MM.1S (cell line): Measurements from ENCODE around the gene CYREN.

Experiments used
- DNase-seq: peaks from one replicate; pipeline ENCODE4 v3.0.0-alpha.2; 2015
- H2AFZ ChIP-seq: fragments of 300-600 bp; sonication (generic); 2 replicates; pipeline ENCODE4 v1.6.0; 2016; ENCODE audit warnings: antibody characterized with exemption, low read length
- H3F3A ChIP-seq: fragments of 300-600 bp; sonication (generic); 2 replicates; pipeline ENCODE4 v1.6.1; 2016; ENCODE audit warnings: mild to moderate bottlenecking, antibody characterized with exemption, low read length, moderate library complexity, mixed read lengths; ENCODE audit not compliant: insufficient read depth
- H3K27ac ChIP-seq: fragments of 300-600 bp; sonication (generic); 2 replicates; pipeline ENCODE4 v1.5.1; 2016; ENCODE audit warnings: mild to moderate bottlenecking, low read length
- H3K27me3 ChIP-seq: fragments of 300-600 bp; sonication (generic); replicated peaks from 2 replicates; pipeline ENCODE4 v1.6.0; 2016; ENCODE audit warnings: low read length; ENCODE audit not compliant: insufficient read depth
- H3K36me3 ChIP-seq: fragments of 300-600 bp; sonication (generic); replicated peaks from 2 replicates; pipeline ENCODE4 v1.6.1; 2016; ENCODE audit warnings: mild to moderate bottlenecking, low read length, mixed read lengths; ENCODE audit not compliant: insufficient read depth
- H3K4me1 ChIP-seq: fragments of 300-600 bp; sonication (generic); 2 replicates; pipeline ENCODE4 v1.6.1; 2016; ENCODE audit warnings: low read length, mixed read lengths
- H3K4me2 ChIP-seq: fragments of 300-600 bp; sonication (generic); 2 replicates; pipeline ENCODE4 v1.6.0; 2016; ENCODE audit warnings: low read depth, low read length
- H3K4me3 ChIP-seq: fragments of 300-600 bp; sonication (generic); 2 replicates; pipeline ENCODE4 v1.5.1; 2016; ENCODE audit warnings: low read length, mixed read lengths
- H3K79me2 ChIP-seq: fragments of 300-600 bp; sonication (generic); 2 replicates; pipeline ENCODE4 v1.6.1; 2016; ENCODE audit warnings: mixed run types, low read length, mixed read lengths
- H3K9ac ChIP-seq: fragments of 300-600 bp; sonication (generic); 2 replicates; pipeline ENCODE4 v1.6.1; 2016; ENCODE audit warnings: low read length, mixed read lengths
- H3K9me2 ChIP-seq: fragments of 300-600 bp; sonication (generic); replicated peaks from 2 replicates; pipeline ENCODE4 v1.6.1; 2016; ENCODE audit warnings: mild to moderate bottlenecking, low read length, mixed read lengths; ENCODE audit not compliant: insufficient read depth
- H3K9me3 ChIP-seq: fragments of 300-600 bp; sonication (generic); replicated peaks from 2 replicates; pipeline ENCODE4 v1.6.1; 2016; ENCODE audit warnings: mild to moderate bottlenecking, low read length, mixed read lengths; ENCODE audit not compliant: insufficient read depth
- H4K20me1 ChIP-seq: fragments of 300-600 bp; sonication (generic); 2 replicates; pipeline ENCODE4 v1.6.1; 2016; ENCODE audit warnings: mild to moderate bottlenecking, low read length, moderate library complexity, mixed read lengths; ENCODE audit not compliant: insufficient read depth
- EZH2 ChIP-seq: fragments of 300-600 bp; sonication (generic); optimal IDR thresholded peaks from 2 replicates; pipeline ENCODE3; 2017; ENCODE audit warnings: low read depth, mild to moderate bottlenecking, antibody characterized with exemption, low read length, mixed read lengths
- EZH2phosphoT487 ChIP-seq: fragments of 300-600 bp; sonication (generic); IDR thresholded peaks from 2 replicates; pipeline ENCODE4 v1.6.1; 2018; ENCODE audit warnings: antibody characterized with exemption, low read length
- TF ChIP-seq, protein P1 (sequence below): fragments of 300-600 bp; sonication (generic); IDR thresholded peaks from 2 replicates; pipeline ENCODE4 v1.5.1; 2016; ENCODE audit warnings: antibody characterized with exemption, low read length, mixed read lengths

Gene CYREN

GRCh38 chr7:135151132-135151531, 19.4 kb downstream of the CYREN start:
- Histone ChIP-seq H4K20me1 (no peaks in the 10 kb centered on the region), H3K9me2 (no peaks in the 10 kb centered on the region), H3K4me3 (no peak overlapping the region), H3F3A (peaks cover 30% of the 10 kb centered on the region), H3K27ac (no peak overlapping the region), H3K4me1 (peaks cover 29% of the 10 kb centered on the region), H3K4me2 (peak overlapping the region; percentile 1; the same call in 1 of the 2 replicates), H3K36me3 (no peaks in the 10 kb centered on the region), H3K79me2 (peaks cover 65% of the 10 kb centered on the region), H3K9ac (no peak overlapping the region), H3K9me3 (no peaks in the 10 kb centered on the region), H2AFZ (no peak overlapping the region), H3K27me3 (no peaks in the 10 kb centered on the region)
- TF ChIP-seq EZH2phosphoT487 (no peak), EZH2 (no peak)
- TF ChIP-seq, protein P1, sequence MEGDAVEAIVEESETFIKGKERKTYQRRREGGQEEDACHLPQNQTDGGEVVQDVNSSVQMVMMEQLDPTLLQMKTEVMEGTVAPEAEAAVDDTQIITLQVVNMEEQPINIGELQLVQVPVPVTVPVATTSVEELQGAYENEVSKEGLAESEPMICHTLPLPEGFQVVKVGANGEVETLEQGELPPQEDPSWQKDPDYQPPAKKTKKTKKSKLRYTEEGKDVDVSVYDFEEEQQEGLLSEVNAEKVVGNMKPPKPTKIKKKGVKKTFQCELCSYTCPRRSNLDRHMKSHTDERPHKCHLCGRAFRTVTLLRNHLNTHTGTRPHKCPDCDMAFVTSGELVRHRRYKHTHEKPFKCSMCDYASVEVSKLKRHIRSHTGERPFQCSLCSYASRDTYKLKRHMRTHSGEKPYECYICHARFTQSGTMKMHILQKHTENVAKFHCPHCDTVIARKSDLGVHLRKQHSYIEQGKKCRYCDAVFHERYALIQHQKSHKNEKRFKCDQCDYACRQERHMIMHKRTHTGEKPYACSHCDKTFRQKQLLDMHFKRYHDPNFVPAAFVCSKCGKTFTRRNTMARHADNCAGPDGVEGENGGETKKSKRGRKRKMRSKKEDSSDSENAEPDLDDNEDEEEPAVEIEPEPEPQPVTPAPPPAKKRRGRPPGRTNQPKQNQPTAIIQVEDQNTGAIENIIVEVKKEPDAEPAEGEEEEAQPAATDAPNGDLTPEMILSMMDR: no peak
- DNase-seq: no peak

- TF ChIP-seq EZH2 (no peak), EZH2phosphoT487 (no peak)
- TF ChIP-seq, protein P1: no peak
- Histone ChIP-seq H3F3A (peaks cover 30% of the 10 kb centered on the region), H3K4me2 (peak overlapping the region; percentile 84; the same call in 1 of the 2 replicates), H3K36me3 (no peaks in the 10 kb centered on the region), H4K20me1 (no peaks in the 10 kb centered on the region), H3K27ac (no peak overlapping the region), H2AFZ (no peak overlapping the region), H3K9ac (no peak overlapping the region; the same call in 1 of the 2 replicates), H3K27me3 (no peaks in the 10 kb centered on the region), H3K9me2 (no peaks in the 10 kb centered on the region), H3K9me3 (no peaks in the 10 kb centered on the region), H3K79me2 (peaks cover 56% of the 10 kb centered on the region), H3K4me1 (peaks cover 34% of the 10 kb centered on the region), H3K4me3 (peak overlapping the region; percentile 73; the same call in 1 of the 2 replicates)
- DNase-seq: no peak
These were observed 20.3 kb downstream of the CYREN start for GRCh38 chr7:135150072-135150782.

GRCh38 chr7:135147899-135148721, 22.4 kb downstream of the CYREN start, which contains the start of gene TMEM140:
Gene TMEM140, plus strand, starts transcription at chr7:135148072. Its CDS starts 16,370 bp downstream, at chr7:135164442.
- no peaks in the 10 kb centered on the region for H3K27me3 ChIP-seq
- H4K20me1 ChIP-seq: no peaks in the 10 kb centered on the region
- no peaks in the 10 kb centered on the region for H3K9me2 ChIP-seq
- peak within 1 kb of the TSS; percentile 73 for H3K4me3 ChIP-seq
- H3K4me2 ChIP-seq: peak within 1 kb of the TSS; percentile 84
- H2AFZ ChIP-seq: peak within 1 kb of the TSS; percentile 64
- H3F3A ChIP-seq: peaks cover 30% of the 10 kb centered on the region
- peak within 1 kb of the TSS; percentile 78 for H3K9ac ChIP-seq
- H3K36me3 ChIP-seq: no peaks in the 10 kb centered on the region
- TF ChIP-seq, protein P1: peak; percentile 19; the same call in 1 of the 2 replicates
- TF ChIP-seq EZH2: no peak
- peaks cover 43% of the 10 kb centered on the region for H3K79me2 ChIP-seq
- H3K4me1 ChIP-seq: peaks cover 34% of the 10 kb centered on the region
- peak within 1 kb of the TSS; percentile 89 for H3K27ac ChIP-seq
- H3K9me3 ChIP-seq: no peaks in the 10 kb centered on the region
- peak; percentile 96 for DNase-seq
